Loucy (cell line): Measurements from ENCODE around the gene TMED8.

Experiments
- H2AFZ ChIP-seq: fragments of 200-600 bp; sonication (generic); 2 replicates; pipeline ENCODE4 v1.6.0; 2016; ENCODE audit warnings: antibody characterized with exemption, mild to moderate bottlenecking, low read length, moderate library complexity
- H3F3A ChIP-seq: fragments of 200-600 bp; 2 replicates; pipeline ENCODE4 v1.6.0; 2016; ENCODE audit warnings: antibody characterized with exemption, low read depth, mild to moderate bottlenecking
- H3K27me3 ChIP-seq: fragments of 200-600 bp; sonication (generic); 2 replicates; pipeline ENCODE4 v1.6.1; 2014; ENCODE audit warnings: low read length, mild to moderate bottlenecking; ENCODE audit not compliant: insufficient read depth, poor library complexity, severe bottlenecking
- H3K36me3 ChIP-seq: fragments of 200-600 bp; sonication (generic); 2 replicates; pipeline ENCODE4 v1.6.1; 2016; ENCODE audit warnings: low read length; ENCODE audit not compliant: insufficient read depth
- H3K4me1 ChIP-seq: fragments of 200-600 bp; sonication (generic); 2 replicates; pipeline ENCODE4 v1.5.1; 2014; ENCODE audit warnings: low read length, mild to moderate bottlenecking; ENCODE audit not compliant: insufficient read depth, poor library complexity, severe bottlenecking
- H3K4me2 ChIP-seq: fragments of 200-600 bp; sonication (generic); 2 replicates; pipeline ENCODE4 v1.6.0; 2014; ENCODE audit warnings: antibody characterized with exemption, low read length, low read depth, mild to moderate bottlenecking; ENCODE audit not compliant: poor library complexity, severe bottlenecking
- H3K4me3 ChIP-seq: fragments of 200-600 bp; sonication (generic); 2 replicates; pipeline ENCODE4 v1.5.1; 2014; ENCODE audit warnings: low read length, mild to moderate bottlenecking, mixed read lengths; ENCODE audit not compliant: poor library complexity, severe bottlenecking
- H3K79me2 ChIP-seq: fragments of 200-600 bp; sonication (generic); 2 replicates; pipeline ENCODE4 v1.6.1; 2014; ENCODE audit warnings: low read length; ENCODE audit not compliant: insufficient read depth
- H3K9ac ChIP-seq: fragments of 200-600 bp; sonication (generic); 2 replicates; pipeline ENCODE4 v1.6.0; 2014; ENCODE audit warnings: mild to moderate bottlenecking, low read depth, low read length, moderate library complexity; ENCODE audit not compliant: poor library complexity, severe bottlenecking
- H3K9me2 ChIP-seq: fragments of 200-600 bp; sonication (generic); replicated peaks from 2 replicates; pipeline ENCODE4 v1.6.1; 2016; ENCODE audit warnings: low read depth, low read length, mixed read lengths
- H3K9me3 ChIP-seq: fragments of 200-600 bp; sonication (generic); 2 replicates; pipeline ENCODE4 v1.6.1; 2014; ENCODE audit warnings: mild to moderate bottlenecking, antibody characterized with exemption, low read length, low read depth; ENCODE audit not compliant: insufficient read depth
- H4K20me1 ChIP-seq: fragments of 200-600 bp; sonication (generic); 2 replicates; pipeline ENCODE4 v1.6.0; 2014; ENCODE audit warnings: antibody characterized with exemption, low read length, mild to moderate bottlenecking; ENCODE audit not compliant: insufficient read depth, poor library complexity, severe bottlenecking
- EZH2phosphoT487 ChIP-seq: fragments of 200-600 bp; IDR thresholded peaks from 2 replicates; pipeline ENCODE4 v1.6.1; 2018; ENCODE audit warnings: antibody characterized with exemption, mild to moderate bottlenecking, moderate library complexity, borderline replicate concordance
- TF ChIP-seq, protein P1 (sequence below): fragments of 200-600 bp; sonication (generic); conservative IDR thresholded peaks from 2 replicates; pipeline ENCODE4 v1.5.1; 2014; ENCODE audit warnings: mild to moderate bottlenecking, antibody characterized with exemption, low read length

The TMED8 gene

DNA sequence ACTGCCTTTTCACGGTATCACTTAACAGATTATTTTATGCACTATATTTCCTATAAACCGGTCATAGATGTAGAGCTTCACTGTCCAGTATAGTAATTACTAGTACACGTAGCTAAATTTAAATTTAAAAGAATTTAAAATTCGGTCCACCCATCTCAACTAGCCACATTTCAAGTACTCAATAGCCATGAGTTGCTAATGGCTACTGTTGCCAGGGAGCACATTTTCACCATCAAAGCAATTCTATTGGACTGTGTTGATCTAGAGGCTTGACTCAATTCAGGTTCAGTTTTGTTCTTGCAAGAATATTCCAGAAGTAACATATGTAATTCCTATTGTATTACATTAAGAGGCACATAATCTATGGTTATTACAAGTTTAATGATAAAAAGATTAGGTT lies 20.0 kb downstream of the TMED8 start:
- H3K36me3 ChIP-seq: no peaks in the 10 kb centered on the region
- no peak overlapping the region for H3K4me2 ChIP-seq
- no peak for TF ChIP-seq EZH2phosphoT487
- TF ChIP-seq, protein P1, sequence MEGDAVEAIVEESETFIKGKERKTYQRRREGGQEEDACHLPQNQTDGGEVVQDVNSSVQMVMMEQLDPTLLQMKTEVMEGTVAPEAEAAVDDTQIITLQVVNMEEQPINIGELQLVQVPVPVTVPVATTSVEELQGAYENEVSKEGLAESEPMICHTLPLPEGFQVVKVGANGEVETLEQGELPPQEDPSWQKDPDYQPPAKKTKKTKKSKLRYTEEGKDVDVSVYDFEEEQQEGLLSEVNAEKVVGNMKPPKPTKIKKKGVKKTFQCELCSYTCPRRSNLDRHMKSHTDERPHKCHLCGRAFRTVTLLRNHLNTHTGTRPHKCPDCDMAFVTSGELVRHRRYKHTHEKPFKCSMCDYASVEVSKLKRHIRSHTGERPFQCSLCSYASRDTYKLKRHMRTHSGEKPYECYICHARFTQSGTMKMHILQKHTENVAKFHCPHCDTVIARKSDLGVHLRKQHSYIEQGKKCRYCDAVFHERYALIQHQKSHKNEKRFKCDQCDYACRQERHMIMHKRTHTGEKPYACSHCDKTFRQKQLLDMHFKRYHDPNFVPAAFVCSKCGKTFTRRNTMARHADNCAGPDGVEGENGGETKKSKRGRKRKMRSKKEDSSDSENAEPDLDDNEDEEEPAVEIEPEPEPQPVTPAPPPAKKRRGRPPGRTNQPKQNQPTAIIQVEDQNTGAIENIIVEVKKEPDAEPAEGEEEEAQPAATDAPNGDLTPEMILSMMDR: no peak
- H3K9ac ChIP-seq: no peak overlapping the region
- no peaks in the 10 kb centered on the region for H3K4me1 ChIP-seq
- no peaks in the 10 kb centered on the region for H3K9me3 ChIP-seq
- no peaks in the 10 kb centered on the region for H3K9me2 ChIP-seq
- H3F3A ChIP-seq: no peaks in the 10 kb centered on the region
- no peaks in the 10 kb centered on the region for H3K27me3 ChIP-seq
- no peak overlapping the region for H2AFZ ChIP-seq
- no peaks in the 10 kb centered on the region for H3K79me2 ChIP-seq
- H3K4me3 ChIP-seq: no peak overlapping the region
- no peaks in the 10 kb centered on the region for H4K20me1 ChIP-seq

DNA sequence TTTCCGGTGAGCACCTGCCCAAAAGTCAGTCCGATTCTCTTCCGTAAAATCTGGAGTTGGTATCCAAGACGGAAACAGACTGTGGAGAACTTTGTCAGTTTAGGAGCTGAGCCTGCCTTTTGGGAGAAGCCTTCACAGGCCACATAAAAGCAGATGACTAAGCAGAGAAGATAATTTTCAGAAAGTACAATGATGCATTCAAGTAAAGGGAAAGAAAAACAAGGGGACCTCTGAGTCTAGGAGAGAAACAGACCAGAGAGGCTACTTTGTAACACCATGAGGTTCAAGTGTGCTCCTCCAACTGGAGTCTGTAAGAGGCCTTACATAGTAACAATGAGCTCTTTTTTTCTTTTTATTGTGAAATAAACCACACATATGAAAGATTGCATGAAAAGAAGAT lies 21.1 kb downstream of the TMED8 start:
- Histone ChIP-seq H3K9ac (no peak overlapping the region), H3K4me3 (no peak overlapping the region), H3K9me2 (no peaks in the 10 kb centered on the region), H3F3A (no peaks in the 10 kb centered on the region), H3K36me3 (0 out of 2 replicates have a peak, but pooled peaks cover under 1% of the 10 kb centered on the region), H3K9me3 (no peaks in the 10 kb centered on the region), H3K79me2 (no peaks in the 10 kb centered on the region), H2AFZ (no peak overlapping the region), H3K4me2 (no peak overlapping the region), H3K4me1 (no peaks in the 10 kb centered on the region), H4K20me1 (no peaks in the 10 kb centered on the region), H3K27me3 (no peaks in the 10 kb centered on the region)
- TF ChIP-seq EZH2phosphoT487: no peak
- TF ChIP-seq, protein P1: no peak

DNA sequence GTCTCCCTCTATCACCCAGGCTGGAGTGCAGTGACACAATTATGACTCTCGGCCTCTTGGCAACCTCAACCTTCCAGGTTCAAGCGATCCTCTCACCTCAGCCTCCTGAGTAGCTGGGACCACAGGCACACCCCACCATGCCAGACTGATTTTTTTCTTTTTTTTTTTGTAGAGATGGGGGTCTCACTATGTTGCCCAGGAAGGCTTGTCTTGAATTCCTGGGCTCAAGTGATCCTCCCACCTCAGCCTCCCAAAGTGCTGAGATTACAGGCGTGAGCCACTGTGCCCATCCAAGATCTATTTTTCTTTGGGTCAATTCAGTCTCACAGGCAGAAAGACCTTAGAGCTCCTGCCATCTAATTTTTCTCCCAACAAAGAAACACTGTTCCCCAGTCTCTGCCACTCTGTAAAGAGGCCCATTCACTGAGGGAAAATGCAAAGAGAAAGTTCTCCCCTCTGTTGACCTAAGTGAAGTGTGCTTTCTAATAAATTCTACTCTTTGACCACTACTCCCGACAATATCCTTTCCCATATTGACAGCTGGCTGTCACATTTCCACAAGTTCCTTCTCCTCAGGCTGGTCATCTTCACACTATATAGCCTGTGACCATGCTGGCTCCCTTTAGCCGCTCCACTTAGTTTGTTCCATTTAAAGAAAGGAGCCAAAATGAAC lies 23.3 kb downstream of the TMED8 start:
- peaks cover 4% of the 10 kb centered on the region for H3K4me1 ChIP-seq
- H3K27me3 ChIP-seq: no peaks in the 10 kb centered on the region
- no peak overlapping the region for H3K4me3 ChIP-seq
- H3F3A ChIP-seq: no peaks in the 10 kb centered on the region
- no peaks in the 10 kb centered on the region for H4K20me1 ChIP-seq
- no peak overlapping the region for H3K4me2 ChIP-seq
- H3K36me3 ChIP-seq: peaks cover 7% of the 10 kb centered on the region; the same call in 1 of the 2 replicates
- TF ChIP-seq EZH2phosphoT487: no peak
- TF ChIP-seq, protein P1: no peak
- no peaks in the 10 kb centered on the region for H3K9me2 ChIP-seq
- H3K79me2 ChIP-seq: no peaks in the 10 kb centered on the region
- no peak overlapping the region for H3K9ac ChIP-seq
- no peaks in the 10 kb centered on the region for H3K9me3 ChIP-seq
- H2AFZ ChIP-seq: no peak overlapping the region
